GM12878 (cell line): ENCODE measurements around the gene SSBP2.

Experiments
- DPF2 ChIP-seq: fragments of 450-650 bp; IDR thresholded peaks from 2 replicates; pipeline ENCODE4 v1.6.1; 2017; ENCODE audit warnings: mild to moderate bottlenecking
- IRF4 ChIP-seq: IDR thresholded peaks from 2 replicates; pipeline ENCODE4 v1.6.1; 2011; ENCODE audit warnings: low read depth, low read length
- SMC3 ChIP-seq: IDR thresholded peaks from 2 replicates; pipeline ENCODE4 v1.6.1; 2011; ENCODE audit warnings: low read length, improper control_type of control experiment, borderline replicate concordance
- TF ChIP-seq, protein P1 (sequence below): IDR thresholded peaks from 2 replicates; pipeline ENCODE4 v1.6.1; 2012; ENCODE audit warnings: mild to moderate bottlenecking, low read depth, low read length

- TF ChIP-seq, protein P1, sequence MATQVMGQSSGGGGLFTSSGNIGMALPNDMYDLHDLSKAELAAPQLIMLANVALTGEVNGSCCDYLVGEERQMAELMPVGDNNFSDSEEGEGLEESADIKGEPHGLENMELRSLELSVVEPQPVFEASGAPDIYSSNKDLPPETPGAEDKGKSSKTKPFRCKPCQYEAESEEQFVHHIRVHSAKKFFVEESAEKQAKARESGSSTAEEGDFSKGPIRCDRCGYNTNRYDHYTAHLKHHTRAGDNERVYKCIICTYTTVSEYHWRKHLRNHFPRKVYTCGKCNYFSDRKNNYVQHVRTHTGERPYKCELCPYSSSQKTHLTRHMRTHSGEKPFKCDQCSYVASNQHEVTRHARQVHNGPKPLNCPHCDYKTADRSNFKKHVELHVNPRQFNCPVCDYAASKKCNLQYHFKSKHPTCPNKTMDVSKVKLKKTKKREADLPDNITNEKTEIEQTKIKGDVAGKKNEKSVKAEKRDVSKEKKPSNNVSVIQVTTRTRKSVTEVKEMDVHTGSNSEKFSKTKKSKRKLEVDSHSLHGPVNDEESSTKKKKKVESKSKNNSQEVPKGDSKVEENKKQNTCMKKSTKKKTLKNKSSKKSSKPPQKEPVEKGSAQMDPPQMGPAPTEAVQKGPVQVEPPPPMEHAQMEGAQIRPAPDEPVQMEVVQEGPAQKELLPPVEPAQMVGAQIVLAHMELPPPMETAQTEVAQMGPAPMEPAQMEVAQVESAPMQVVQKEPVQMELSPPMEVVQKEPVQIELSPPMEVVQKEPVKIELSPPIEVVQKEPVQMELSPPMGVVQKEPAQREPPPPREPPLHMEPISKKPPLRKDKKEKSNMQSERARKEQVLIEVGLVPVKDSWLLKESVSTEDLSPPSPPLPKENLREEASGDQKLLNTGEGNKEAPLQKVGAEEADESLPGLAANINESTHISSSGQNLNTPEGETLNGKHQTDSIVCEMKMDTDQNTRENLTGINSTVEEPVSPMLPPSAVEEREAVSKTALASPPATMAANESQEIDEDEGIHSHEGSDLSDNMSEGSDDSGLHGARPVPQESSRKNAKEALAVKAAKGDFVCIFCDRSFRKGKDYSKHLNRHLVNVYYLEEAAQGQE: no peak
- no peak for TF ChIP-seq SMC3
- no peak for TF ChIP-seq DPF2
- no peak for TF ChIP-seq IRF4
These were observed 355.6 kb downstream of the SSBP2 start for GRCh38 chr5:81395262-81395661.
